HCT116 (cell line): Measurements from ENCODE around the gene CST6. TPM values are rescaled to one million over a fixed set of nuclear protein-coding genes. Genes with fewer than 3 reads are reported as not detected.

ENCODE experiments used
- ATAC-seq: fragments of 200-7000 bp; cut with Tn5 transposase; 2 replicates; pipeline ENCODE4 v1.9.1; 2020; ENCODE audit warnings: mild to moderate bottlenecking, moderate library complexity
- BruUV-seq: library from RNA; stranded (reverse); fragments of 400-500 nt; replicated peaks from 2 replicates; lab custom pipeline; 2021; lab: Mats Ljungman, UMichigan
- CTCF ChIA-PET: fragments of 300-600 bp; sonication (Branson Sonifier 250); formaldehyde crosslinking; loops from one replicate; lab custom pipeline; 2021; ENCODE audit warnings: antibody characterized with exemption; lab: Charles Lee
- POLR2A ChIA-PET: fragments of 300-600, 350-600 bp; sonication (Branson Sonifier 250); formaldehyde crosslinking; loops from one replicate; lab custom pipeline; 2021; ENCODE audit warnings: antibody characterized with exemption; lab: Charles Lee
- RAD21 ChIA-PET, 2 experiments: fragments of 300-600 bp; sonication (Branson Sonifier 250); formaldehyde crosslinking; loops; one replicate each; lab custom pipeline; 2023; ENCODE audit warnings: low total read pairs in 2 of 2; ENCODE audit not compliant: uncharacterized antibody in 2 of 2, unreplicated experiment in 2 of 2, low non-redundant PET in 1 of 2; lab: Charles Lee
- DNase-seq: peaks from one replicate; pipeline ENCODE4 v3.0.0-alpha.2; 2010; ENCODE audit warnings: low read depth, low spot score
- H2AFZ ChIP-seq: fragments of 200-600 bp; shearing (Covaris generic), sonication (generic); 2 replicates; pipeline ENCODE4 v1.6.1; 2017; ENCODE audit warnings: low read depth, mixed run types, mixed read lengths, antibody characterized with exemption, low read length; ENCODE audit not compliant: poor library complexity, severe bottlenecking
- H3K27ac ChIP-seq: 2 replicates; pipeline ENCODE4 v1.5.1; 2012; ENCODE audit warnings: low read depth, low read length
- H3K27me3 ChIP-seq: fragments of 200-600 bp; sonication (generic); 2 replicates; pipeline ENCODE4 v1.6.1; 2016; ENCODE audit warnings: mixed run types, low read length, mixed read lengths; ENCODE audit not compliant: insufficient read depth
- H3K36me3 ChIP-seq, 2 experiments: fragments of 200-500 bp in 1 of 2; fragments of 200-600 bp in 1 of 2; sonication (Bioruptor generic) in 1 of 2; sonication (generic) in 1 of 2; 2 replicates each; pipeline versions ENCODE4 v1.5.1 to v1.6.1; 2014 to 2016; ENCODE audit warnings: low read length in 2 of 2, inconsistent platforms in 1 of 2, mixed read lengths in 1 of 2, mixed run types in 1 of 2; ENCODE audit not compliant: insufficient read depth in 2 of 2, control insufficient read depth in 1 of 2
- H3K4me1 ChIP-seq, 2 experiments: fragments of 200-600 bp in 1 of 2; sonication (generic) in 1 of 2; 2 replicates each; pipeline versions ENCODE4 v1.5.1 to v1.6.1; 2012 to 2017; ENCODE audit warnings: low read length in 2 of 2, inconsistent platforms in 1 of 2, mild to moderate bottlenecking in 1 of 2, mixed read lengths in 1 of 2, mixed run types in 1 of 2, moderate library complexity in 1 of 2; ENCODE audit not compliant: insufficient read depth in 2 of 2, control insufficient read depth in 1 of 2
- H3K4me2 ChIP-seq: fragments of 200-600 bp; sonication (generic); 2 replicates; pipeline ENCODE4 v1.6.1; 2017; ENCODE audit warnings: mixed run types, low read length, mixed read lengths
- H3K4me3 ChIP-seq, 2 experiments: fragments of 200-600 bp in 1 of 2; sonication (generic) in 1 of 2; replicated peaks in 1 of 2; 2 replicates each; pipeline ENCODE4 v1.5.1; 2011 to 2016; ENCODE audit warnings: low read length in 2 of 2, control low read depth in 1 of 2, low read depth in 1 of 2, mild to moderate bottlenecking in 1 of 2, mixed read lengths in 1 of 2, mixed run types in 1 of 2
- H3K79me2 ChIP-seq: fragments of 200-600 bp; sonication (generic); 2 replicates; pipeline ENCODE4 v1.6.1; 2017; ENCODE audit warnings: mild to moderate bottlenecking, mixed run types, low read length, moderate library complexity, mixed read lengths; ENCODE audit not compliant: insufficient read depth
- H3K9ac ChIP-seq: fragments of 200-600 bp; sonication (generic); 2 replicates; pipeline ENCODE4 v1.6.1; 2016; ENCODE audit warnings: low read length, mixed read lengths
- H3K9me2 ChIP-seq: fragments of 200-600 bp; sonication (generic), shearing (Covaris generic); 2 replicates; pipeline ENCODE4 v1.6.1; 2017; ENCODE audit warnings: mixed run types, mild to moderate bottlenecking, moderate library complexity; ENCODE audit not compliant: insufficient read depth
- H3K9me3 ChIP-seq, 2 experiments: fragments of 200-500 bp in 1 of 2; fragments of 200-600 bp in 1 of 2; sonication (Bioruptor generic) in 1 of 2; sonication (generic) in 1 of 2; 2 replicates each; pipeline ENCODE4 v1.6.1; 2014 to 2017; ENCODE audit warnings: low read length in 2 of 2, mixed read lengths in 2 of 2, inconsistent platforms in 1 of 2, low read depth in 1 of 2, mild to moderate bottlenecking in 1 of 2, mixed run types in 1 of 2, moderate library complexity in 1 of 2; ENCODE audit not compliant: control insufficient read depth in 1 of 2, insufficient read depth in 1 of 2
- H4K20me1 ChIP-seq: fragments of 200-600 bp; sonication (generic), shearing (Covaris generic); 2 replicates; pipeline ENCODE4 v1.6.1; 2017; ENCODE audit warnings: mixed run types, mild to moderate bottlenecking, moderate library complexity; ENCODE audit not compliant: insufficient read depth
- CBX3 ChIP-seq: IDR thresholded peaks from 2 replicates; pipeline ENCODE4 v1.6.1; 2012; ENCODE audit warnings: low read depth
- EGR1 ChIP-seq: IDR thresholded peaks from 2 replicates; pipeline ENCODE4 v1.6.1; 2012; ENCODE audit warnings: low read depth
- EZH2 ChIP-seq: fragments of 200-600 bp; sonication (generic); IDR thresholded peaks from 2 replicates; pipeline ENCODE4 v1.6.1; 2017; ENCODE audit warnings: antibody characterized with exemption, mixed run types
- POLR2A ChIP-seq: IDR thresholded peaks from 2 replicates; pipeline ENCODE4 v1.7.0; 2011; ENCODE audit warnings: borderline replicate concordance; ENCODE audit not compliant: insufficient read depth, insufficient read length; ENCODE audit errors: extremely low read depth
- RAD21 ChIP-seq: IDR thresholded peaks from 2 replicates; pipeline ENCODE4 v1.6.1; 2012; ENCODE audit warnings: low read depth, mild to moderate bottlenecking
- intact Hi-C: fragments of 100-400 bp; cut with micrococcal nuclease; formaldehyde crosslinking; loops from 2 replicates; pipeline ENCODE4 v1.10.0; 2022
- total RNA-seq: library from RNA; stranded (reverse); gene quantifications from one replicate; pipeline ENCODE4 v1.2.1, GENCODE V29; 2021; ENCODE audit not compliant: unreplicated experiment
- TF ChIP-seq, protein P1 (sequence below): IDR thresholded peaks from 2 replicates; pipeline ENCODE4 v1.6.1; 2012; ENCODE audit warnings: low read depth
- TF ChIP-seq, protein P2 (sequence below), 3 experiments: fragments of 200-600 bp in 1 of 3; sonication (generic) in 1 of 3; IDR thresholded peaks in 2 of 3; conservative IDR thresholded peaks in 1 of 3; 2 replicates each; pipeline ENCODE4 v1.5.1; 2012 to 2017; ENCODE audit warnings: low read depth in 2 of 3, low read length in 2 of 3, antibody characterized with exemption in 1 of 3, borderline replicate concordance in 1 of 3, control low read depth in 1 of 3, mild to moderate bottlenecking in 1 of 3, mixed read lengths in 1 of 3, mixed run types in 1 of 3, moderate library complexity in 1 of 3; ENCODE audit not compliant: insufficient read depth in 1 of 3

Gene CST6
- total RNA-seq, 1 experiment from 2014 or later = 68.1 TPM

DNA sequence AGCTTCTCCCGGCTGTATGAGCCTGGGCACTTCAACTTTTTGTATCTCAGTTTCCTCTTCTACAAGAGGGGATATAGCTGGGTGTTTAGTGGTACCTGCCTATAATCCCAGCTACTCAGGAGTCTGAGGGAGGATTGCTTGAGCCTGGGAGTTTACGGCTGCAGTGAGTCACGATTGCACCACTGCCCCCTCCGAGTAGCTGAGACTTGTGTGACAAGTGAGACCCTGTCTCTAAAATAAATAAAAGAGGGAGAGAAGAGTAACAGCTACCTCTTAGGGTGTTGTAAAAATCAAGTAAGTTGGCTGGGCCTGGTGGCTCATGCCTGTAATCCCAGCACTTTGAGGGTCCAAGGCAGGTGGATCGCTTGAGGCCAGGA is 24.5 kb downstream of the CST6 start:
- Histone ChIP-seq H3K79me2 (no peaks in the 10 kb centered on the region), H3K9ac (no peak overlapping the region), H2AFZ (no peak overlapping the region), H3K27ac (no peak overlapping the region), H3K9me2 (no peaks in the 10 kb centered on the region), H3K27me3 (no peaks in the 10 kb centered on the region), H3K4me3 (no peak overlapping the region), H4K20me1 (no peaks in the 10 kb centered on the region), H3K4me2 (no peak overlapping the region), H3K36me3 (no peaks in the 10 kb centered on the region), H3K4me1 (peaks cover 0 to 2% of the 10 kb centered on the region in 2 experiments; a peak in 2 of 4 replicates), H3K9me3 (no peaks in the 10 kb centered on the region)
- no peak for ATAC-seq
- ChIA-PET CTCF (interaction anchor here (3.1 kb wide), 1 partner anchor 9 kb away, joined by 14 read pairs; no protein-coding TSS in a partner anchor), RAD21 (no interaction called here), POLR2A (interaction anchor here (0.7 kb wide), 1 partner anchor 48 kb away, joined by 4 read pairs; no protein-coding TSS in a partner anchor)
- BruUV-seq = no TSS peak
- TF ChIP-seq CBX3 (no peak), POLR2A (no peak), EGR1 (no peak), RAD21 (no peak), EZH2 (no peak)
- TF ChIP-seq, protein P1, sequence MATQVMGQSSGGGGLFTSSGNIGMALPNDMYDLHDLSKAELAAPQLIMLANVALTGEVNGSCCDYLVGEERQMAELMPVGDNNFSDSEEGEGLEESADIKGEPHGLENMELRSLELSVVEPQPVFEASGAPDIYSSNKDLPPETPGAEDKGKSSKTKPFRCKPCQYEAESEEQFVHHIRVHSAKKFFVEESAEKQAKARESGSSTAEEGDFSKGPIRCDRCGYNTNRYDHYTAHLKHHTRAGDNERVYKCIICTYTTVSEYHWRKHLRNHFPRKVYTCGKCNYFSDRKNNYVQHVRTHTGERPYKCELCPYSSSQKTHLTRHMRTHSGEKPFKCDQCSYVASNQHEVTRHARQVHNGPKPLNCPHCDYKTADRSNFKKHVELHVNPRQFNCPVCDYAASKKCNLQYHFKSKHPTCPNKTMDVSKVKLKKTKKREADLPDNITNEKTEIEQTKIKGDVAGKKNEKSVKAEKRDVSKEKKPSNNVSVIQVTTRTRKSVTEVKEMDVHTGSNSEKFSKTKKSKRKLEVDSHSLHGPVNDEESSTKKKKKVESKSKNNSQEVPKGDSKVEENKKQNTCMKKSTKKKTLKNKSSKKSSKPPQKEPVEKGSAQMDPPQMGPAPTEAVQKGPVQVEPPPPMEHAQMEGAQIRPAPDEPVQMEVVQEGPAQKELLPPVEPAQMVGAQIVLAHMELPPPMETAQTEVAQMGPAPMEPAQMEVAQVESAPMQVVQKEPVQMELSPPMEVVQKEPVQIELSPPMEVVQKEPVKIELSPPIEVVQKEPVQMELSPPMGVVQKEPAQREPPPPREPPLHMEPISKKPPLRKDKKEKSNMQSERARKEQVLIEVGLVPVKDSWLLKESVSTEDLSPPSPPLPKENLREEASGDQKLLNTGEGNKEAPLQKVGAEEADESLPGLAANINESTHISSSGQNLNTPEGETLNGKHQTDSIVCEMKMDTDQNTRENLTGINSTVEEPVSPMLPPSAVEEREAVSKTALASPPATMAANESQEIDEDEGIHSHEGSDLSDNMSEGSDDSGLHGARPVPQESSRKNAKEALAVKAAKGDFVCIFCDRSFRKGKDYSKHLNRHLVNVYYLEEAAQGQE = no peak
- TF ChIP-seq, protein P2, sequence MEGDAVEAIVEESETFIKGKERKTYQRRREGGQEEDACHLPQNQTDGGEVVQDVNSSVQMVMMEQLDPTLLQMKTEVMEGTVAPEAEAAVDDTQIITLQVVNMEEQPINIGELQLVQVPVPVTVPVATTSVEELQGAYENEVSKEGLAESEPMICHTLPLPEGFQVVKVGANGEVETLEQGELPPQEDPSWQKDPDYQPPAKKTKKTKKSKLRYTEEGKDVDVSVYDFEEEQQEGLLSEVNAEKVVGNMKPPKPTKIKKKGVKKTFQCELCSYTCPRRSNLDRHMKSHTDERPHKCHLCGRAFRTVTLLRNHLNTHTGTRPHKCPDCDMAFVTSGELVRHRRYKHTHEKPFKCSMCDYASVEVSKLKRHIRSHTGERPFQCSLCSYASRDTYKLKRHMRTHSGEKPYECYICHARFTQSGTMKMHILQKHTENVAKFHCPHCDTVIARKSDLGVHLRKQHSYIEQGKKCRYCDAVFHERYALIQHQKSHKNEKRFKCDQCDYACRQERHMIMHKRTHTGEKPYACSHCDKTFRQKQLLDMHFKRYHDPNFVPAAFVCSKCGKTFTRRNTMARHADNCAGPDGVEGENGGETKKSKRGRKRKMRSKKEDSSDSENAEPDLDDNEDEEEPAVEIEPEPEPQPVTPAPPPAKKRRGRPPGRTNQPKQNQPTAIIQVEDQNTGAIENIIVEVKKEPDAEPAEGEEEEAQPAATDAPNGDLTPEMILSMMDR (IDR thresholded peaks at IDR 0.05 in 2 of 3, conservative IDR thresholded peaks at IDR 0.05 in 1 of 3; ENCODE audit: borderline replicate concordance in 1 of 3, insufficient read depth in 1 of 3, low read depth in 2 of 3, low read length in 2 of 3) = no peak
- intact Hi-C loops = no loop called here
- DNase-seq = no peak
